Left colon (tissue), 2 donors: ENCODE data around the gene TASP1. TPM values are rescaled to one million over a fixed set of nuclear protein-coding genes. Genes with fewer than 3 reads are reported as not detected.
"Not testable (repeated sequence)": the region's sequence is repeated elsewhere in the genome, so short reads cannot be mapped to it uniquely, and the experiment has no call there.

Experiments
- ATAC-seq: fragments of 200-7000 bp; cut with Tn5 transposase; one replicate; pipeline ENCODE4 v1.9.1; 2020; ENCODE audit warnings: mild to moderate bottlenecking, moderate library complexity
- DNase-seq, 2 donors: peaks; one replicate each; pipeline ENCODE4 v3.0.0-alpha.2; 2020
- intact Hi-C, 2 donors: fragments of 100-400 bp; cut with DNase I in 1 of 2; cut with micrococcal nuclease in 1 of 2; formaldehyde crosslinking; loops; one replicate each; pipeline versions ENCODE4 v1.11.2 to v1.14.0; 2022; cut with DNase I, micrococcal nuclease
- total RNA-seq, 2 donors: library from RNA; stranded (reverse); fragmentation: NEBNext Ultra II Directional; extraction: Animal tissue kit (Norgen Biotek cat#: 25700); gene quantifications; one replicate each; pipeline ENCODE4 v1.2.1, GENCODE V29; 2021
- donor health status: DM: no; HTN: no; CAD: no.
- donor health status: DM: yes; HTN: yes; CAD: no.

TASP1 gene
- total RNA-seq, 2 donors from 2014 or later = 14.3 TPM

DNA sequence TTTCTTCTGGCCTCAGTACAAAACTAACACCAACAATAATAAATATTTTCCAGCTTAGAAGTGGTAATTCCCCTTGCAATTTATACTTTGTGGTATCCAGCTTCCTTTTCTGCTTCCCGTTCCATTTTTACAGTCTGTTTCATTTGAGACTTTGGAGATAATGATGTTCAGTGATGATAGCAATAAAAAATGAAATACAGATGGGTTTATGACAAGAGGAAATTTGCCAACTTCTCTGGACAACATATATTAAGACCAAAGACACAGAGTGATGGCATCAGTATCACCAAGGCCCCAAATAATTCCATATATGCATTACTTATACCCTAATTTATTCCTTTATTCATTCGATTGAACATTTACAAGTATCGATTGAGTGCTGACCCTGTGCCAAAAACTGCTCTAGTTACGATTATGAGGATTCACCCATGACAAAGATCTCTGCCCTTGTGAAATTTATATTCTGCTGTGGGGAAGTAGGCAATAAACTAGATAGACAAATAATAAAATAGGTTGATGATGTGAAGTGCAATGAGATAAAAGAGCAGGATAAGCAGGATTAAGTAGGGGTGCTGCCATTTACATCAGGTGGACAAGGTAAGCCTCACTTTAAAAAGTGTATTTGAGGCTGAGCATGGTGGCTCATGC is 18.1 kb upstream of the TASP1 start:
- DNase-seq = no peak
- no peak for ATAC-seq
- intact Hi-C loops = no loop called here

DNA sequence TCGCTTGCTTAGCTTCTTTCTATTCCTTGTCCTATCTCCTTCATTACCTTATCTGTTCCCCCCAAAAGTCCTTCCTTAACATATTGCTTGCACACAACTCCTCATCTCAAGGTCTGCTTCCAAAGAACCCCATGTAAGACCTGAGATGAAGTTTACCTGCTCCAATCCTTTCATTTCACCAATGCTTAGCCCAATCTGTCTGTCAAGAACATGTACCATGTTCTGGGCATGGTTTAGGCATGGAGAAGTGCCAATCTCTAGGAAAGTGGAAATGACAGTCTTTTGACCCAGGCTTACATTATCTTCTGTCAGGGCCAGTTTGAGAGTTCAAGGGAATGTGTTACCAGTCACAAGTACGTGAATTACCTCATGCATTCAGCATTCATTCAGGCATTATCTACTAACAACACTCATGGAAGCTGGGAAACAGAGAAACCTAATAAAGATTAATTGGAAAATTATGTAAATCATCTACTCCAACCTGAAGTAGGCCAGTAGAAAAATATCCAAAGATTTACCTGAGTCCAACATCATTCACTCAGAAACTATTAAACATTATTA is 15.8 kb upstream of the TASP1 start:
- intact Hi-C loops = no loop called here
- ATAC-seq (no peak), DNase-seq (no peak)

DNA sequence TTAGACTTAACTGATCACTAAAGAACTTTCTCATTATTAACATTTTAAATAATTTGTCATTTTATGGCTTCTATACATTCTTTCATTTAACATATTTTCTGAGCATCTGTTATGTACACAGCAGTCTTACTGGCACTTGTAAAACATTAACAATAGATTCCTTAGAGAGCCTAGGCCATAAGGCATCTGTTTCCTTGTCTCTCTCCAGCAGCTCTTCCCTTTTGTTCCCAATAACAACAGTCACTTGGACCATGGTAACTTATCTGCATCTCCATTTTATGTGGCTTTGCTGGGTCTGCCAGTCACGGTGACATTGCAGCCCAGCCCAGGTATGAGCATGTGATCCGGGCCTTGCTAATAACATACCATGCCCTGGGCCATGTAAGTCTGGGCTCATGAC is 11.7 kb upstream of the TASP1 start:
- intact Hi-C loops = no loop called here
- no peak for DNase-seq
- peak; percentile 63 for ATAC-seq

DNA sequence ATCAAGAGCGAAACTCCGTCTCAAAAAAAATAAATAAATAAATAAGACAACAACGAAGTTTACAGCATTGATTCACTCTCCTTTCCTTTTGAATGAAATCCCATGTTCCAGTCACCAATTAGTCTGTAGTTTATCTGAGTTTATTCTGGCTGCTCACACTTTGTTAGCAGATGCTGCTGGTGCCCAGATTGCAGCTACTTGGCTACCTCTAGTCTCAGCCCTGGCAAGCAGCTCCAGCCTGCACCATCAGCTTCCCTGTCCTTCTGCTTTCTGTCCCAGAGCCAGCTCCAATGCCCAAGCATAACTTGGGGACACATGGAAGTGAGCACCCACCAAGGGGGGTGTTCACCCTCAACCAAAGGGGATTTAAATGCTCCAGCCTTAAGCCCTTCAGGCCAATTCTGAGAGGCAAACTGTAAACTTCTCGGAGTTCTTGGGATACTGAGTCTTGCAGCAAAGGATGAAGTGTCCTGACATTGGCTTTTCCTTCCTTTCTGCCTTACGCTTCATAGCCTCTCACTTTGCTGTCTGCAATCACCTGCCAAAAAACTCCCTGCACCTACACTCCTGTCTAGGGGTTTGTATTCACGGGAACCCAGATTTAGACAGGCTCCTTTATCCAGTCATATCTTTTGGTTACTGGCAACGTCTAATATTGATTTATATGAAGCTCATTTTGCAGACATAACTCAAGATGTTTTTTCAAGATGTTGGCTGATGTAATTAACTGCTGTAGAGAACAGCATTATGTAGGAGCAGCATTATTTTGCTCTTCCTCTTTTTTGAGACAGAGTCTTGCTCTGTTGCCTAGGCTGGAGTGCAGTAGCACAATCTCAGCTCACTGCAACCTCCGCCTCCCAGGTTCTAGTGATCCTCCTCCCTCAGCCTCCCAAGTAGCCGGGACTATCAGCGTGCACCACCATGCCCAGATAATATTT is 9.8 kb upstream of the TASP1 start:
- DNase-seq (no peak), ATAC-seq (no peak)
- intact Hi-C loops = no loop called here

DNA sequence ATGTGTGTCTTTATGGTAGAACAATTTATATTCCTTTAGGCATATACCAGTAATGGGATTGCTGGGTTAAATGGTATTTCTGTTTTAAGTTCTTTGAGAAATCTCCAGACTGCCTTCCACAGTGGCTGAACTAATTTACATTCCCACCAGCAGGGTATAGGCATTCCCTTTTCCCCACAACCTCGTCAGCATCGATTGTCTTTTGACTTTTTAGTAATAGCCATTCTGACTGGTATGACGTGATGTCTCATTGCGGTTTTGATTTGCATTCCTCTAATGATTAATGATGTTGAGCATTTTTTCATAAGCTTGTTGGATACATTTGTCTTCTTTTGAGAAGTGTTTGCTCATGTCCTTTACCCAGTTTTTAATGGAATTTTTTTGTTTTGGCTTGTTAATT is 5.3 kb upstream of the TASP1 start:
- intact Hi-C loops = no loop called here
- no peak for DNase-seq
- ATAC-seq = no peak

DNA sequence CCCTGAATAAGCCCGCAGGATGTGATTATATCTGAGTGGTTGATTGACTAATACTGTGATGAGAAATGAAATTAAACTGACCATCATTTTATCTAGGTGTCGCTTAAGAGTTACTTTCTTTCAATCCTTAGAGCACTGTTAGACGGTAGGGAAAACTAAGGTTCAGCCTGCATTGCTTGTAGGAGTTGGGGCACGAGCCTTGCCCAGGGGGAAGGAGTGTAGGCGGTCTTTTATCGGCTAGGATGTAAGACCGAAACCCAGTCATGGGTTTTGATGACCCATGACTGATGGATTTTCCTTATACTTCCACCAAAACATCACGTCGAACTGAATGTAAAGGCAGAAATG is 392 bp upstream of the TASP1 start:
- DNase-seq (no peak), ATAC-seq (no peak)
- intact Hi-C loops = no loop called here

DNA sequence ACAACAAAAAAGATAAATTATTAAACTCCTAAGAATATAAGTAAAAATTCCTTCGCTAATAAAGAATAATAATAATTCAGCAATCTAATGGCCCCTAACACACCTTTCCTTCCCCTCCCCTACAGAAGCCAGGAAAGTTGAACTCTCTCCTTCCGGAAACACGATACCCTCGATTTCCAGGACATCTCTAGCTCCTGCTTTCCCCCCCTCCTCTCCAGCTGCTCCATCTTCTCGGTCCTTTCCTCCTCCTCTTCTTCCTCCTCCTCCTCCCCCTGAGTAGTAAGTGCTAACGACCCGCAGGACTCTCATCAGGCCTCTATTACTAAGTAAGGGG is 603 bp downstream of the TASP1 start:
- intact Hi-C loops = no loop called here
- ATAC-seq (peak; percentile 16), DNase-seq (no peak)

DNA sequence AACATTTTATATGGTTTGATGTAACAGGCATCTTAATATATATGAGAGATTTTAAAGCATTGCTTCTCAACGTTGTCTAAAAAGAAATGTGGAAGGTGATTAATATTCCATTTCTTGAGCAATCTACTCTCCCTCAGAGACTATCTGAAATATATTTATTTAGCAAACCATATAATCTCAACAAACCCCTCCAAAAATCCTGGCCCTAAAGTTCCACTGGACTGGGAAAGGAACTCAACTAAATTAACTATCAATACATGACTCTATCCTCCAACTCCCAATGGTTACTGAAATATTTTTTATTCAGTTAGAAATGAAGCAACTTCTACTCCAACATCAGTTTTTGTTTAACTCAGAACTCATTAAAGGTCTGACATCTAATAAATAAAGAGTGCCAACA is 6.3 kb downstream of the TASP1 start:
- DNase-seq (no peak), ATAC-seq (no peak)
- intact Hi-C loops = no loop called here

DNA sequence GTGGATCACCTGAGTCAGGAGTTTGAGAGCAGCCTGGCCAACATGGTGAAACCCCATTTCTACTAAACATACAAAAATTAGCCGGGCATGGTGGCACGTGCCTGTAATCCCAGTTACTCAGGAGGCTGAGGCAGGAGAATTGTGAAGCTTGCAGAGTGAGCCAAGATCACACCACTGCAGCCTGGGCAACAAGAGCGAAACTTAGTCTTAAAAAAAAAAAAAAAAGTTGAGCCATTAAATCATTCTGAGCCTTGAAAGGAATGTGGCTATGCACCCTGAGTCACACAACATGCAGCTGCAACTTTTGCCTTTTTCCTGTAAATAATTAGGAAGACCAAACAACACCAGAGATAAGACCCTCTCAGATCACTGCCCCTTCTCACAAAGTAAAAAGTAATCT is 11.2 kb downstream of the TASP1 start:
- intact Hi-C loops, ATAC-seq, DNase-seq: not testable (repeated sequence)

DNA sequence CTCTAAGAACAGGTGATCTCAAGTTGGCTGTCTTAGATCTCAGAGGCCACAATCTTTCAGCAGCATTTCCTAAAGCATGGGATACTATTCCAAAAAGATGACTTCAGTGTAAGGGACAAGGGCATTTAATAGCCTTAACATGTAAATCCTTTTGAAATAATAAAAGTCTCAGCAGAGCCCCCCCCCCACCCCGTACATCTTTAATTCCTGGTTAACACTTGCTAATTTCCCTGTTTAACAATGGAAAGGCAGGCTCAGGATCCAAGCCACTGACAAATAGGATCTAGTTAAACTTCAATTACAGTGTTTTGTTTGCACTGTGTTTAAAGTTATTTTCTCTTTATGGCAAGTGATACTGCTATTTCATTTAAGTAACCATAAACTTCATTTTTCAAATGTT is 12.0 kb downstream of the TASP1 start:
- ATAC-seq = no peak
- intact Hi-C loops = no loop called here
- DNase-seq = no peak

DNA sequence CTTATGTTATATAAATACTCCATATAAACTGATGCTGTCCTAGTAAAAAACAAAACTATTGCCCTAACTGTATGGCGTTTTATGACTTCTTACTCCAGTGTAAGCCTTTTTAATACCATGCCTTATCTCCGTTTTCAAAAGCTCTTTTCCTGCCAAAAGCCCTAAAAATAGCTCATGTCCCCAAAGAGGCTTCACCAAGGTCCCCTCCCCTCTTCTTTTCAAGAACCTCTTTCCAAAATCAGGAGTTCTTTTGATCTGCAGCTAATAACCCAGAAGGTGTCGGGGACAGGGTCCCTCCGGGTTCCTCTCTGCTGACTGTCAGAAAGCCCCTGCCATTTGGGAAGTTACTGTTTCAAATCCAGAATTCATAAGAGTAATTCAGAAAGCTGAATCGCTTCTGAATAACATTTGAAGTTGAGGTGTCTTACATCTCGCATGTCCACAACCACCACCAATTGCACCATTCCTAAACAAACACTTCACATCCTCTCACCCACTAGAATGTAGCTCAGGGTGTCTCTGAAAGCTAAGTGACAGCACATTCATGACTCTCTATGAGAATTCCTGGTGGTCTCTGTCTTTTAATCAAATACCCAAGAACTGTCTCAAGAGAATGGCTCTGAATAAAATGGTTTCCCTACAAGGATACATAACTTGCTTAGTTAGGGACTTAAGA is 13.3 kb downstream of the TASP1 start:
- intact Hi-C loops = no loop called here
- no peak for DNase-seq
- peak; percentile 35 for ATAC-seq

DNA sequence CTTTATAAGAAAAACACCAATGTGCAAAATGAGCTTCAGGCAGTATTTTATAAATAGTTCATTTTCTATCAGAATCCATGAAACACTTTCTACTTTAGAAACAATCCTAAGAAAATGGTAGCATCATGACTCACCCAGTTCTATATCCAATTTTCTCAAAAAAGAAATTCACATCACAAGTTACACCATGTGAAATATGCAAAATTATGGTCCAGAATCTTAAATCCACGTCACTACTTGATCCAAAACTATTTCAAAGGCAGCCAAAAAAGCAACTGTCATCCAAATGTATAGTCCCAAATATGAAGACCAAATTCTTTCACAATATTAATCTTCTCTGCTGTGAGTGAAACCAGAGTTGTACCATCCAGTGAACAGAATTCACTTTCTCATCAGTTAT is 19.3 kb downstream of the TASP1 start:
- DNase-seq, intact Hi-C loops, ATAC-seq: not testable (repeated sequence)

DNA sequence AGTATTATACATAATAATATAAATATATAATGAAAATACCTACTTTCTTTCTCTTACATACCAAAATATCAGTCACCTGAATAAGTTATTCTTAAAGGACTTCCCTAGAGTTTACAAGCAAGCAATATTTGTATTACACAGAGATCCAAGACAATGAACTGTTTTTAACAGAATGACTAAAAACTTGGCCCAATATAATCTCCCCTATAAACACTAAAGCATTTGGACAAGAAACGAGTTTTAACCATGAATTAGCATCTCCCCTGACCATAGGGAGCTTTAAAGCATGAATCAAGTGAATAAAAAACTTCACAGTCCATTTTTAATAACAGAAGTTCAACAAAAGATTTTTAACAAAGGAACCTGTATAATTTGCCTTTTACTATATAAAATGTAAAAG is 20.3 kb downstream of the TASP1 start:
- ATAC-seq, DNase-seq, intact Hi-C loops: not testable (repeated sequence)

DNA sequence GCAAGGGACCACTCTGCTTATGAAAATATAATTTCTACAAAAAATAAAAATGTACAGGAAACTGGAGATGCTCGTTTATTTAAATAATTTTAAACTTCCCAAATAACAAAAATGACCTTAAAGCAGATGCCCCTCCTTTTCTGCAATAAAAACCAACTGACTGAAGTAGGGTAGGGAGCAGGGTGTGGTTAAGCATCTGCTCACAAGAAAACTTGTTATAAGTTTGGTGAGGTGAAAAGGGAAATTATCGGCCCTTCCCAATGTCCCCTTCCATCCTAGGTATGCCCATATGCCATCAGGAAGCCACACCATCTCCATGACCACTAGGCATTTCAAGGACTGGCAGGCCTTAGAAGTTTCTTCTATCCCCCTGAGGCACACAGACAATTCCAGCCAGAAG is 21.1 kb downstream of the TASP1 start:
- intact Hi-C loops, DNase-seq: not testable (repeated sequence)
- peak; percentile 52 for ATAC-seq

DNA sequence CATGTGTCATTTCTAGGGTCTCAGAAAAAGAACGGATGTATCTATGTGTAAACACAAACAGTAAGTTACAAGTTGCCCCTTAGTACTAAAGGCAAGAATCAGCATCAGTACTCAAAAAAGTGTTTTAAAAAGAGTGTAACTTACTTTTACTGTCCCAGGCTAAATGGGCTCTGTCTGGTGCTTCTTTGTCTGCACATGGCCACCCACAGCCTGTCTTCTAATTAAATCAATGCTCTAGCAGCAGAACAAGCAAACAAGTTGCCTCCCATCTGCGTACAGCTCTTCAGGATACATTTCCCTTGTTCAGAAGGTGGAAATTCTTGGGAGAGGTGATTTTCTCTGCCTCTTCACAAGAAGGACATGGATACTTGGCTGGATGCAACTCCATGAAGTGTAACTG is 22.0 kb downstream of the TASP1 start:
- DNase-seq, ATAC-seq, intact Hi-C loops: not testable (repeated sequence)

DNA sequence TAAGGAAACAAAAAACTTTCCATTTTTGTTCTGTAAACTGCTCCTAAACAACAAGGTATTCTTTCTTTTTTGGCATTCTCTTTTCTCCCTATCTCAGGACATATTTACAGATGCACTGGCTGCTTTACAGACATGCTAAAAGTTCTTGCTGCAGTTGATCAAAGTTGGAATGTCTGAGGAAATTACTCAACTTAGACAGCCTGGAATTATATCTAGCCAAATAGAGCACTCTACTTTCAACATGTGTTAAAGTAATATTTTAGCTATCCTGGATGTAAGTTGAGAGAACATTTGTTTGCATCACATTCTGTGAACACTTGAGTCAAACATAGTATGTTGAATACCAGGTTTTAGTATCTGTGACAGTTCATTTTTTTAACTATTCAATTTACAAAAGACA is 24.8 kb downstream of the TASP1 start:
- no peak for DNase-seq
- intact Hi-C loops = no loop called here
- no peak for ATAC-seq

DNA sequence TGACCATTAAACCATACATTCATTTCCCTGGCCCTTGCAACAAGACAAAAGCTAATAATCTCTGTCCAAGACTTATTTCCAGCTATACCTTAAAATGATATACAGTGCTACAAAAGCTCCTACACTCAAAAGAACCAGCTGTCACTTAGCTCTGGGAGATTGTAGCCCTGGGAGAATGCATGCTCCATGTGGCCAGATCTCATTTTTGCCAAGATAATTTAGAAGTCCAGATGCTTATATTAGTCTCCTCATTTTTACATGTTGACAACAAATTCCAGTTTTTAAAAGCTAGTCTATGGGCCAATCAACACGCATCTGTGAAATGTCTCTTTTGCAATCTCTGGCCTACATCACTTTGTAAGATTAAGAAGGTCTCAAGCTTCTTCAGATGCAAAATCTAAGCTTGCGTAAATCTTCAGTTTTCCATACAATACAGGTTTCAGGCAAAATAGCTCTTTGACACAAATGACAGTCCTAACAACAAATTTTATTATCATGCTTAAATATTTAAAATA is 27.1 kb downstream of the TASP1 start:
- ATAC-seq = no peak
- intact Hi-C loops = no loop called here
- DNase-seq = no peak

DNA sequence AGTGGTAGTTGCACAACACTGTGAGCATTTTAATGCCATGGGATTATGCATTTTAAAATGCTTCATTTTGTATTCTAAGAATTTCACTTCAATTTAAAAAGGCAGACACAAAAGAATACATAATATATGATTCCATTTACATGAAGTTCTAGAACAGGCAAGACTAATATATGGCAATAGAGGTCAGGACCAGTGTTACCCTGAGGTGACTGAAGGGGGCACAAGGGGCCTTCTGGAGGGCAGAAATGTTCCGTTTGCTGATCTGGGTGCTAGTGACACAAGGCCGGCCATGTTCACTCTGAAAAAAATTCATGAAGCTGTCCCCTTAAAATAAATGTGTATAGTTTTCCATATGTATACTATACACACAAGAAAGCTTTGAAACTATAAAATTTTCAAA is 28.5 kb downstream of the TASP1 start:
- DNase-seq (no peak), ATAC-seq (no peak)

DNA sequence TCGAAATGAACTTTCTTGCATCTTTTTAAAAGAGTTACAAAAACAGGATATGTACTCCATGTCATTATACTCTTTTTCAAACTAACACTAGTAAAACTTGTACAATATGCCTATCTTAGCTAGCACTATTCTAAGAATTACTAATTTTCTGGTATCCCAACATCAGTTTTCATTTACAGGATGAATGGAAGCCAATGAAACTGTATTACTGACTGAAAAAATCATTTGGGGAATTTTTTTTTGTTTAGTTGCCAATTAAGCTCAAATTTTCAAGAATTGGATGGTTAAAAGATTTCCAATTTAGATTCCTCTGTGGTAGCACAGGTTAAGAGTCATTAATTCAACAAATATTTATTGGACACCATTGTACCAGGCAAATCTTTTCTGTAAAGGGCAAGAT is 30.7 kb downstream of the TASP1 start:
- intact Hi-C loops = no loop called here
- DNase-seq = no peak
- ATAC-seq = no peak

More for the DNA sequence above, 28.5 kb downstream of the TASP1 start:
- intact Hi-C loops = no loop called here
